Calu3 (cell line): Measurements from ENCODE around the gene TM9SF3. TPM values are rescaled to one million over a fixed set of nuclear protein-coding genes. Genes with fewer than 3 reads are reported as not detected.
A peak's percentile ranks its signal among the peaks of the same experiment; 100 is the strongest.

Experiments used
- Bru-seq: library from RNA; stranded (reverse); fragments of 400-500 nt; gene quantifications from one replicate; lab custom pipeline; 2021; lab: Mats Ljungman, UMichigan
- BruChase-seq, 2 experiments: library from RNA; stranded (reverse); fragments of 400-500 nt; gene quantifications; one replicate each; lab custom pipeline; 2021; lab: Mats Ljungman, UMichigan
- BruUV-seq: library from RNA; stranded (reverse); fragments of 400-500 nt; replicated peaks from 2 replicates; lab custom pipeline; 2021; lab: Mats Ljungman, UMichigan
- CTCF ChIA-PET: fragments of 300-600 bp; sonication (Branson Sonifier 250); formaldehyde crosslinking; loops from one replicate; lab custom pipeline; 2022; ENCODE audit warnings: antibody characterized with exemption; lab: Charles Lee
- DNase-seq: peaks from one replicate; pipeline ENCODE4 v3.0.0; 2022
- H3K27ac Mint-ChIP-seq: one replicate; pipeline ENCODE4 v1.8.0; 2022; ENCODE audit warnings: mixed read lengths; ENCODE audit not compliant: unreplicated experiment
- H3K27me3 Mint-ChIP-seq: one replicate; pipeline ENCODE4 v1.8.0; 2022; ENCODE audit warnings: mixed read lengths; ENCODE audit not compliant: unreplicated experiment
- H3K36me3 Mint-ChIP-seq: one replicate; pipeline ENCODE4 v1.8.0; 2022; ENCODE audit warnings: mild to moderate bottlenecking, moderate library complexity, mixed read lengths; ENCODE audit not compliant: insufficient read depth, unreplicated experiment
- H3K4me1 Mint-ChIP-seq: one replicate; pipeline ENCODE4 v1.8.0; 2022; ENCODE audit warnings: mild to moderate bottlenecking, low read depth, mixed read lengths; ENCODE audit not compliant: unreplicated experiment
- H3K4me3 Mint-ChIP-seq: one replicate; pipeline ENCODE4 v1.8.0; 2022; ENCODE audit warnings: mild to moderate bottlenecking, low read depth, moderate library complexity, mixed read lengths; ENCODE audit not compliant: unreplicated experiment
- H3K9me3 Mint-ChIP-seq: one replicate; pipeline ENCODE4 v1.8.0; 2022; ENCODE audit warnings: low read depth, mixed read lengths; ENCODE audit not compliant: unreplicated experiment
- intact Hi-C: fragments of 100-400 bp; cut with micrococcal nuclease; formaldehyde crosslinking; loops from one replicate; pipeline ENCODE4 v1.10.0; 2022; ENCODE audit not compliant: unreplicated experiment
- long read RNA-seq: library from polyadenylated mRNA; stranded (forward); transcript quantifications from one replicate; pipeline ENCODE4 v2.0.0, GENCODE V29; 2022
- total RNA-seq: library from RNA; stranded (reverse); gene quantifications from 2 replicates; pipeline ENCODE4 v1.2.3, GENCODE V29; 2022
- TF ChIP-seq, protein P1 (sequence below): fragments of 200-600 bp; IDR thresholded peaks from one replicate; pipeline ENCODE4 v1.8.0; 2022; ENCODE audit warnings: antibody characterized with exemption; ENCODE audit not compliant: unreplicated experiment

The TM9SF3 gene
- total RNA-seq (177 and 183 TPM in 2 replicates), Bru-seq, nascent RNA (percentile 95 among the genes with signal in this experiment), BruChase-seq, experiment 1, labeled RNA remaining after a 6-hour chase (percentile 95 among the genes with signal in this experiment), BruChase-seq, experiment 2, labeled RNA remaining after a 2-hour chase (percentile 89 among the genes with signal in this experiment)
- long read RNA-seq, full-length matches to known transcripts, result 368 of 446 reads
- long read RNA-seq, partial matches to known transcripts, result 16 of 446 reads
- long read RNA-seq, other reads (novel, unspliced or antisense), result 62 of 446 reads

GRCh38 chr10:96586419-96587263 is at the start of gene TM9SF3:
TM9SF3 (minus strand) TSS chr10:96587012; CDS start chr10:96586835, 177 bp downstream.
- CTCF ChIA-PET, result no interaction called here
- BruUV-seq, result no TSS peak
- H3K9me3 Mint-ChIP-seq, result no peaks in the 10 kb centered on the region
- H3K27ac Mint-ChIP-seq, result peak within 1 kb of the TSS; percentile 93
- TF ChIP-seq, protein P1, sequence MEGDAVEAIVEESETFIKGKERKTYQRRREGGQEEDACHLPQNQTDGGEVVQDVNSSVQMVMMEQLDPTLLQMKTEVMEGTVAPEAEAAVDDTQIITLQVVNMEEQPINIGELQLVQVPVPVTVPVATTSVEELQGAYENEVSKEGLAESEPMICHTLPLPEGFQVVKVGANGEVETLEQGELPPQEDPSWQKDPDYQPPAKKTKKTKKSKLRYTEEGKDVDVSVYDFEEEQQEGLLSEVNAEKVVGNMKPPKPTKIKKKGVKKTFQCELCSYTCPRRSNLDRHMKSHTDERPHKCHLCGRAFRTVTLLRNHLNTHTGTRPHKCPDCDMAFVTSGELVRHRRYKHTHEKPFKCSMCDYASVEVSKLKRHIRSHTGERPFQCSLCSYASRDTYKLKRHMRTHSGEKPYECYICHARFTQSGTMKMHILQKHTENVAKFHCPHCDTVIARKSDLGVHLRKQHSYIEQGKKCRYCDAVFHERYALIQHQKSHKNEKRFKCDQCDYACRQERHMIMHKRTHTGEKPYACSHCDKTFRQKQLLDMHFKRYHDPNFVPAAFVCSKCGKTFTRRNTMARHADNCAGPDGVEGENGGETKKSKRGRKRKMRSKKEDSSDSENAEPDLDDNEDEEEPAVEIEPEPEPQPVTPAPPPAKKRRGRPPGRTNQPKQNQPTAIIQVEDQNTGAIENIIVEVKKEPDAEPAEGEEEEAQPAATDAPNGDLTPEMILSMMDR, result no peak
- H3K4me1 Mint-ChIP-seq, result peaks cover 8% of the 10 kb centered on the region
- peak; percentile 88 for DNase-seq
- H3K36me3 Mint-ChIP-seq, result peaks cover 42% of the 10 kb centered on the region
- intact Hi-C loops, result loop anchor here (5.0 kb wide), 1 partner anchor 86 kb away; no protein-coding TSS in a partner anchor
- no peak within 1 kb of the TSS for H3K4me3 Mint-ChIP-seq
- H3K27me3 Mint-ChIP-seq, result no peaks in the 10 kb centered on the region

DNA sequence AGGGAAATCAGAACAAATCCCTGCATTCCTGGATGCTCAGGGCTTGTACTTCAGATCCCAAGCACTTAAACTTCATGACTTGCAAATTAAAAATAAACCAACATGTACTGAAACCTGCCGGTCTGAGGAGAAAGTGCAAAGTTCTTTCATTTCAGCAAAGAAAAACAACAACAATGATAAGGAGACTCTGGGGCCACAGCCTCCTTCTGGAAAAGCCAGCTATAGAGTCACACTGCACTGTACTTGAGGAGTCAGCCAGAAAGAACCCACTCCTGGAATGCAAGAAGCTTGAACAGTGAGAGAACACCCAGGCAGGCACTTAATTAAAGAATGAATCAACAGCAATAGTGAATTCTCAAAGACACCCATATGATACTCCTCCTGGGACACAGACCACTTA is 49.7 kb upstream of the TM9SF3 start:
- no peaks in the 10 kb centered on the region for H3K9me3 Mint-ChIP-seq
- TF ChIP-seq, protein P1, result no peak
- CTCF ChIA-PET, result no interaction called here
- no peak for DNase-seq
- H3K27me3 Mint-ChIP-seq, result no peaks in the 10 kb centered on the region
- BruUV-seq, result no TSS peak
- intact Hi-C loops, result no loop called here
- peaks cover 11% of the 10 kb centered on the region for H3K4me1 Mint-ChIP-seq
- peaks cover 50% of the 10 kb centered on the region for H3K36me3 Mint-ChIP-seq
- no peak overlapping the region for H3K4me3 Mint-ChIP-seq
- no peak overlapping the region for H3K27ac Mint-ChIP-seq

GRCh38 chr10:96632974-96633710 is 46.3 kb upstream of the TM9SF3 start:
- no TSS peak for BruUV-seq
- no peaks in the 10 kb centered on the region for H3K27me3 Mint-ChIP-seq
- TF ChIP-seq, protein P1, result no peak
- peaks cover 40% of the 10 kb centered on the region for H3K36me3 Mint-ChIP-seq
- intact Hi-C loops, result no loop called here
- no peak overlapping the region for H3K27ac Mint-ChIP-seq
- CTCF ChIA-PET, result no interaction called here
- no peaks in the 10 kb centered on the region for H3K9me3 Mint-ChIP-seq
- peaks cover 11% of the 10 kb centered on the region for H3K4me1 Mint-ChIP-seq
- DNase-seq, result peak; percentile 7
- H3K4me3 Mint-ChIP-seq, result no peak overlapping the region

DNA sequence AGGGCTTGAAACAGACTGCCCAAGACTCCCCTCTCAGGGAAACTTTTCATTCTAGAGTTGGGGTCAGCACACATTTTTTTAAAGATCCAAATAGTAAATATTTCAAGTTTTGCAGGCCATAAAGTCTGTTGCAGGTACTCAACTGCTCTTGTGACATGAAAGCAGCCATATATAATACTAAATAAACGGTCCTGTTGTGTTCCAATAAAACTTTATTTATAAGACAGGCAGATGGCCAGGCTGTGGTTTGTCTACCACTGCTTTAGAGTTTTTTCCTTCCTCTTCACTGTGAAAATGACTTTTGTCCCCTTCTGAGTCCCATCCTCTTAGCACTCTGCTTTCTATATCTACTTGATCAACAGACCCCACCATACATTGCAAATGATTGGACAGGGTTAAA is 40.5 kb upstream of the TM9SF3 start:
- Mint-ChIP-seq H3K27me3 (no peaks in the 10 kb centered on the region), H3K9me3 (no peaks in the 10 kb centered on the region), H3K4me3 (no peak overlapping the region), H3K36me3 (peaks cover 32% of the 10 kb centered on the region), H3K27ac (no peak overlapping the region), H3K4me1 (no peaks in the 10 kb centered on the region)
- DNase-seq, result no peak
- intact Hi-C loops, result no loop called here
- no TSS peak for BruUV-seq
- CTCF ChIA-PET, result no interaction called here
- TF ChIP-seq, protein P1, result no peak
